Vagina (tissue), 2 donors: ENCODE data around the gene LRRC4C. TPM values are rescaled to one million over a fixed set of nuclear protein-coding genes. Genes with fewer than 3 reads are reported as not detected.

Experiments
- DNase-seq, 2 donors: peaks; one replicate each; pipeline ENCODE4 v3.0.0-alpha.2; 2017; ENCODE audit errors: extremely low spot score in 2 of 2
- H3K27ac ChIP-seq: fragments of 200-600 bp; sonication (generic); one replicate; pipeline ENCODE4 v1.5.1; 2019
- H3K27me3 ChIP-seq: fragments of 200-600 bp; sonication (generic); one replicate; pipeline ENCODE4 v1.5.1; 2019
- H3K36me3 ChIP-seq, 2 donors: fragments of 200-600 bp; sonication (generic); one replicate each; pipeline ENCODE4 v1.5.1; 2017 to 2019
- H3K4me1 ChIP-seq: fragments of 200-600 bp; sonication (generic); one replicate; pipeline ENCODE4 v1.5.1; 2019
- H3K4me3 ChIP-seq, 2 donors: fragments of 200-600 bp; sonication (generic); 1 replicate in 1 of 2; 2 replicates in 1 of 2; pipeline ENCODE4 v1.5.1; 2016 to 2019
- H3K9me3 ChIP-seq: fragments of 200-600 bp; sonication (generic); one replicate; pipeline ENCODE4 v1.5.1; 2019
- POLR2A ChIP-seq, 2 donors: fragments of 450-650 bp; IDR thresholded peaks; one replicate each; pipeline ENCODE4 v1.6.1; 2017; ENCODE audit warnings: antibody characterized with exemption in 2 of 2, mild to moderate bottlenecking in 2 of 2, moderate library complexity in 2 of 2
- POLR2AphosphoS5 ChIP-seq, 2 donors: sonication (generic); formaldehyde crosslinking; IDR thresholded peaks; one replicate each; pipeline ENCODE4 v1.9.0; 2017; ENCODE audit warnings: antibody characterized with exemption in 2 of 2, mild to moderate bottlenecking in 2 of 2, low read depth in 1 of 2; ENCODE audit not compliant: insufficient read depth in 1 of 2
- intact Hi-C: fragments of 100-400 bp; cut with DNase I; formaldehyde crosslinking; loops from one replicate; pipeline ENCODE4 v1.15.1; 2023
- total RNA-seq: library from RNA; depleted of rRNA; stranded (reverse); fragments of >200 nt; gene quantifications from one replicate; pipeline ENCODE4 v1.2.3, GENCODE V29; 2016
- TF ChIP-seq, protein P1 (sequence below), 3 experiments: fragments of 450-650 bp in 2 of 3; fragments of 200-600 bp in 1 of 3; sonication (generic) in 1 of 3; IDR thresholded peaks; one replicate each; pipeline ENCODE4 v1.5.1; 2017 to 2019; ENCODE audit warnings: antibody characterized with exemption in 3 of 3, mild to moderate bottlenecking in 2 of 3, moderate library complexity in 2 of 3

Gene LRRC4C
- total RNA-seq, 1 donor from 2014 or later, result 5.6 TPM

- intact Hi-C loops, result no loop called here
- no peaks in the 10 kb centered on the region for H3K27me3 ChIP-seq
- TF ChIP-seq POLR2A (IDR thresholded peaks at IDR 0.05) (no peak), POLR2AphosphoS5 (IDR thresholded peaks at IDR 0.05; ENCODE audit: insufficient read depth in 1 of 2, low read depth in 1 of 2) (no peak)
- TF ChIP-seq, protein P1, sequence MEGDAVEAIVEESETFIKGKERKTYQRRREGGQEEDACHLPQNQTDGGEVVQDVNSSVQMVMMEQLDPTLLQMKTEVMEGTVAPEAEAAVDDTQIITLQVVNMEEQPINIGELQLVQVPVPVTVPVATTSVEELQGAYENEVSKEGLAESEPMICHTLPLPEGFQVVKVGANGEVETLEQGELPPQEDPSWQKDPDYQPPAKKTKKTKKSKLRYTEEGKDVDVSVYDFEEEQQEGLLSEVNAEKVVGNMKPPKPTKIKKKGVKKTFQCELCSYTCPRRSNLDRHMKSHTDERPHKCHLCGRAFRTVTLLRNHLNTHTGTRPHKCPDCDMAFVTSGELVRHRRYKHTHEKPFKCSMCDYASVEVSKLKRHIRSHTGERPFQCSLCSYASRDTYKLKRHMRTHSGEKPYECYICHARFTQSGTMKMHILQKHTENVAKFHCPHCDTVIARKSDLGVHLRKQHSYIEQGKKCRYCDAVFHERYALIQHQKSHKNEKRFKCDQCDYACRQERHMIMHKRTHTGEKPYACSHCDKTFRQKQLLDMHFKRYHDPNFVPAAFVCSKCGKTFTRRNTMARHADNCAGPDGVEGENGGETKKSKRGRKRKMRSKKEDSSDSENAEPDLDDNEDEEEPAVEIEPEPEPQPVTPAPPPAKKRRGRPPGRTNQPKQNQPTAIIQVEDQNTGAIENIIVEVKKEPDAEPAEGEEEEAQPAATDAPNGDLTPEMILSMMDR (IDR thresholded peaks at IDR 0.05), result no peak
- DNase-seq, result no peak
- no peaks in the 10 kb centered on the region for H3K36me3 ChIP-seq
- no peak overlapping the region for H3K27ac ChIP-seq
- H3K9me3 ChIP-seq, result no peaks in the 10 kb centered on the region
- H3K4me3 ChIP-seq, result no peak overlapping the region
- no peaks in the 10 kb centered on the region for H3K4me1 ChIP-seq
These were observed 1269.2 kb downstream of the LRRC4C start for GRCh38 chr11:40190294-40190693.

GRCh38 chr11:40188848-40189247 is 1270.6 kb downstream of the LRRC4C start:
- intact Hi-C loops, result no loop called here
- Histone ChIP-seq H3K4me3 (no peak overlapping the region), H3K9me3 (no peaks in the 10 kb centered on the region), H3K36me3 (no peaks in the 10 kb centered on the region), H3K27me3 (no peaks in the 10 kb centered on the region), H3K4me1 (no peaks in the 10 kb centered on the region), H3K27ac (no peak overlapping the region)
- TF ChIP-seq POLR2AphosphoS5 (IDR thresholded peaks at IDR 0.05; ENCODE audit: insufficient read depth in 1 of 2, low read depth in 1 of 2), result no peak
- TF ChIP-seq, protein P1 (IDR thresholded peaks at IDR 0.05), result no peak
- TF ChIP-seq POLR2A (IDR thresholded peaks at IDR 0.05), result no peak
- DNase-seq, result no peak

GRCh38 chr11:40187295-40187694 is 1272.2 kb downstream of the LRRC4C start:
- no peak for DNase-seq
- Histone ChIP-seq H3K9me3 (no peaks in the 10 kb centered on the region), H3K27ac (no peak overlapping the region), H3K27me3 (no peaks in the 10 kb centered on the region), H3K36me3 (no peaks in the 10 kb centered on the region), H3K4me3 (no peak overlapping the region), H3K4me1 (no peaks in the 10 kb centered on the region)
- intact Hi-C loops, result no loop called here
- TF ChIP-seq, protein P1 (IDR thresholded peaks at IDR 0.05), result no peak
- TF ChIP-seq POLR2AphosphoS5 (IDR thresholded peaks at IDR 0.05; ENCODE audit: insufficient read depth in 1 of 2, low read depth in 1 of 2), result no peak
- TF ChIP-seq POLR2A (IDR thresholded peaks at IDR 0.05), result no peak

DNA sequence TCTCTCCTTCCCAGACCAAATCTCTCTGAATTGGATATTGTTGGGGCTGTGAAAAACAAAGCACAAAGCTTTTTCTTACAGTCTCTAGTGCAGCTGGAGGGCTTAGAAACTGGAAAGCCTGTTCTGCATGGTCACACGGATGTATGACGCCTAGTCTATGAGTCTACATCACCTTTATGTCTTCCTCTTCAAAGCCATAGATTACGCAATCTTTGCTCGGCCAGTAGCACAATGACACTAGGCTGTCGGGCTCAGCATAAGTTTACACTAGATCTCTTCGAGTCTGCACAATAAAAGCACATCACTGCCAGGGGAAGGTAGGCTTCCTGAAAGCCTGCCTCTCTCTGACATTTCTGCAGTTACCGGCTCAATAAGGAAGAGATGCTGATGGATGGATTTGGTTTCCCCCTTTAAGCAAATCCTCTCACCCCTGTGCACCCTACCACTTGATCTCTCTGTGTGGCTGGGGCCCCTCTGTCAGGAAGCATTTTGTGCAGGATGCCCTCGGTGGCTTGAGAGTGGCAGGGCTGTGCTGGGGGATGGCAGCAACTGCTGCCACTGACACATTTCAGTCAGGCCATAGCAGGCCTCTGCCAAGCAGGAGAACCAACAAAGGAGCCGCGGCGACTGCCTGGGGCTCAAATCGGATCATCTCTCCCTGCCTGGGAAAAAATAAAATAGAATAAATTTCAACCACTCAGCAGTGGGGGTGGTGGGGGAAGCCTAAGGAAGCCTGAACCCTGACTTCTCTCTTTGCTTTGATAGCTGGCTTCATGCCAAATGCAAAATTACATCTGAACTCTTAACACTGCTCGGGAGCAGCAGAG is 1272.8 kb downstream of the LRRC4C start:
- Histone ChIP-seq H3K27ac (no peak overlapping the region), H3K4me3 (no peak overlapping the region), H3K27me3 (no peaks in the 10 kb centered on the region), H3K36me3 (no peaks in the 10 kb centered on the region), H3K4me1 (no peaks in the 10 kb centered on the region), H3K9me3 (no peaks in the 10 kb centered on the region)
- no peak for TF ChIP-seq POLR2A (IDR thresholded peaks at IDR 0.05)
- TF ChIP-seq POLR2AphosphoS5 (IDR thresholded peaks at IDR 0.05; ENCODE audit: insufficient read depth in 1 of 2, low read depth in 1 of 2), result no peak
- TF ChIP-seq, protein P1 (IDR thresholded peaks at IDR 0.05), result no peak
- intact Hi-C loops, result no loop called here
- no peak for DNase-seq

DNA sequence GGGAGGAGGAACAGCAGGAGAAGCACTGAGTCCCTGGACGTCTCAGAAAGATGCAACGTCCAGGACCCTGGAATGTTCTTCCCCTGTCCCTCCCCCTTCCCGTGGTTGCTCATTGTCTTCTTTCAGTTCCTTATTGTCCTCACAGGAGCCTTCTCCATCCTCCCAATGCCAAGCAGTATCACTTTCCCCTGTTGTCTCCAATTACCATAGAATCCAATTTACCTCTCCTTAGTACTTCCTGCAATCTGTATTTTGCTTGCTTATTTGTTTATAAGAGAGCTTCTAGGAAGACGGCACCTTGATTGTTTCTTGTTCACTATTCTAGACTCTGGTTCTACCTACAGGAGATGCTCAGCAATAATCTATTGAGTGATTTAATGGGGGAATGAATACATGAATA is 1273.7 kb downstream of the LRRC4C start:
- intact Hi-C loops, result no loop called here
- Histone ChIP-seq H3K4me3 (no peak overlapping the region), H3K4me1 (no peaks in the 10 kb centered on the region), H3K27me3 (no peaks in the 10 kb centered on the region), H3K27ac (no peak overlapping the region), H3K9me3 (no peaks in the 10 kb centered on the region), H3K36me3 (no peaks in the 10 kb centered on the region)
- TF ChIP-seq POLR2A (IDR thresholded peaks at IDR 0.05) (no peak), POLR2AphosphoS5 (IDR thresholded peaks at IDR 0.05; ENCODE audit: insufficient read depth in 1 of 2, low read depth in 1 of 2) (no peak)
- TF ChIP-seq, protein P1 (IDR thresholded peaks at IDR 0.05), result no peak
- DNase-seq, result no peak
